Measurements from ENCODE around the gene BCAM. TPM values are rescaled to one million over a fixed set of nuclear protein-coding genes. Genes with fewer than 3 reads are reported as not detected.
A peak's percentile ranks its signal among the peaks of the same experiment; 100 is the strongest.
"Not testable (repeated sequence)": the region's sequence is repeated elsewhere in the genome, so short reads cannot be mapped to it uniquely, and the experiment has no call there.

The BCAM gene
- total RNA-seq, 4 donors from 2014 or later, result 24.1 to 52.7 (median 36.9) TPM

DNA sequence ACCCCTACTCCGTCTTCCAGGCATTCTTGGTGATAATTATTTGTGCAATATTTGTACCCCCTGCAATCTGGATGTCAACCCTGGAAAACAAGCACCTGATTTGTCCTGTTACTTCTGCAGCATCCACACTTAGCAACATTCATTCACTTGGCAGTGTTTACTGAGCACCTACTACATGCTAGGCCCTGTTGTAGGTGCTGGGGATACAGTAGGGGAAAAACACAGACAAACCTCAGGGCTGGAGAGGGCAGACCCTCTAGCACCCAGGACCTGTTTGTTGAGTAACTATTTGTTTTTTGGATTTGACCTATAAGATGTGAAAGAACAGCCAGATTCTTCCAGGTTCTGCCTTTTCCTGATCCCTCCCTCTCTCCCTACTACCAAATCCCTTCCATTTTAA, 46.7 kb downstream of the BCAM start:
- Histone ChIP-seq H3K27ac (peak overlapping the region in 2 of 4 donors; percentile 15 to 42), H3K4me1 (peaks cover 0 to 22% (median 0%) of the 10 kb centered on the region in 3 donors), H3K4me3 (no peak overlapping the region), H3K27me3 (no peaks in the 10 kb centered on the region), H3K36me3 (peaks cover 0 to 22% of the 10 kb centered on the region in 2 donors), H3K9me3 (no peaks in the 10 kb centered on the region)
- ATAC-seq, result no peak
- 83 to 100% methylated on average over 1 of the region's 1 CpG for WGBS, 2 donors (ENCODE audit: low coverage in 1 of 2)
- TF ChIP-seq EP300 (IDR thresholded peaks at IDR 0.05) (no peak), POLR2A (IDR thresholded peaks at IDR 0.05) (no peak), POLR2AphosphoS5 (IDR thresholded peaks at IDR 0.05) (no peak)
- TF ChIP-seq, protein P1, sequence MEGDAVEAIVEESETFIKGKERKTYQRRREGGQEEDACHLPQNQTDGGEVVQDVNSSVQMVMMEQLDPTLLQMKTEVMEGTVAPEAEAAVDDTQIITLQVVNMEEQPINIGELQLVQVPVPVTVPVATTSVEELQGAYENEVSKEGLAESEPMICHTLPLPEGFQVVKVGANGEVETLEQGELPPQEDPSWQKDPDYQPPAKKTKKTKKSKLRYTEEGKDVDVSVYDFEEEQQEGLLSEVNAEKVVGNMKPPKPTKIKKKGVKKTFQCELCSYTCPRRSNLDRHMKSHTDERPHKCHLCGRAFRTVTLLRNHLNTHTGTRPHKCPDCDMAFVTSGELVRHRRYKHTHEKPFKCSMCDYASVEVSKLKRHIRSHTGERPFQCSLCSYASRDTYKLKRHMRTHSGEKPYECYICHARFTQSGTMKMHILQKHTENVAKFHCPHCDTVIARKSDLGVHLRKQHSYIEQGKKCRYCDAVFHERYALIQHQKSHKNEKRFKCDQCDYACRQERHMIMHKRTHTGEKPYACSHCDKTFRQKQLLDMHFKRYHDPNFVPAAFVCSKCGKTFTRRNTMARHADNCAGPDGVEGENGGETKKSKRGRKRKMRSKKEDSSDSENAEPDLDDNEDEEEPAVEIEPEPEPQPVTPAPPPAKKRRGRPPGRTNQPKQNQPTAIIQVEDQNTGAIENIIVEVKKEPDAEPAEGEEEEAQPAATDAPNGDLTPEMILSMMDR (IDR thresholded peaks at IDR 0.05), result no peak

DNA sequence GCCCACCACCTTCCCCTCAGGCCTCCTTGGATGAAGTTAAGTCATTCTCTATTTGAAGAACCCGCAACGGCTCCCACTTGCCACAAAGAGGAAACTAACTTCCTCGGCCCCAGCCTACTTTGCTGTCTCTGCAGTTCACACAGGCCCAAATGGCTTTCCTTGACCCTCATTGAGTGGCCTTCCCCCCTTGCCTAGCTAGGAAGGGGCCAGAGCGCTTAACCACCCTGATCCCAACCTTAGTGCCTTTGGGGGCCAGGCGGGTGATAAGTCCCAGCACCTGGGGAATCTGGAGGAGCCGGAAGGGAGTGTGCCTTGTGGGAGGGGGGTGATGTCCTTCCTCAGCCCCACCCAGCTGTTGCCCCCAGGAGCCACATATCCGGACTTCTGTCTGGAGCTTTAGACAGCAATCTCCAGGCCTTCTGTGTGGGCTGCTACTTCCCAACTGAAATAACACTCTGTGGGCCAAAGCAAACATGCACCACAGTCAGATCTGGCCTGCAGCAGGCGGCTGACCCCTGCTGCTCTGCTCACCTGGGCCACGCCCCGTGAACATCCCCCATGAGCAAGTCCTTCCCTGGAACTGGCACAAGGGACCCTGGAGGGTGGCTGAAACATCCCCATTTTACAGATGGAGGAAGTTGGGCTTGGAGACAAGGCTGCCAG, 47.6 kb downstream of the BCAM start:
- H3K4me1 ChIP-seq, result peaks cover 0 to 16% (median 0%) of the 10 kb centered on the region in 3 donors
- H3K27ac ChIP-seq, result peak overlapping the region in 3 of 4 donors; percentile 15 to 42 (median 18)
- ATAC-seq, result no peak
- no peaks in the 10 kb centered on the region for H3K9me3 ChIP-seq
- H3K4me3 ChIP-seq, result no peak overlapping the region
- TF ChIP-seq, protein P1 (IDR thresholded peaks at IDR 0.05), result no peak
- TF ChIP-seq POLR2AphosphoS5 (IDR thresholded peaks at IDR 0.05) (no peak), EP300 (IDR thresholded peaks at IDR 0.05) (no peak), POLR2A (IDR thresholded peaks at IDR 0.05) (no peak)
- 52 to 70% methylated on average over 2 to 4 of the region's 10 CpGs for WGBS, 2 donors (ENCODE audit: low coverage in 1 of 2)
- H3K36me3 ChIP-seq, result peaks cover 0 to 23% of the 10 kb centered on the region in 2 donors
- no peaks in the 10 kb centered on the region for H3K27me3 ChIP-seq

DNA sequence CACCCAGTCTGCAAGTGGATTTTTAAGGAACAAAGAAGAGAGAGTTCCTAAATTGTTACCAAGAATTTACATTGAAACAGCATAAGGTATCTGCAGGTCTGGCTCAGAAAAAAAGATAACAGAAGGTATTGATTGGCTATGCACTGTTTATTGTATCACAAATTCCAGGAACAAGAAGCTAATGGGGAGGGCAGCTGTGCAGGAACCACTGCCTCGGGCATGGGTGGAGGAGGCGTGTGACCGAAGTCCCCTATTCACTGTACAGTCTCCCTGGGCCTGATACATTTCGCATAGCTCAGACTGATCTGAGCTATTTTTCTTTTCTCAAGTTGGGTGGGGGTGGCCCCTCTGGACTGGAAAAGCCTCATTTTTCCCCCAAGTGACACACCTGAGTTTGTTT, 48.9 kb downstream of the BCAM start:
- ATAC-seq, result no peak
- H3K4me3 ChIP-seq, result no peak overlapping the region
- peaks cover 0 to 16% (median 0%) of the 10 kb centered on the region in 3 donors for H3K4me1 ChIP-seq
- no peak overlapping the region for H3K27ac ChIP-seq
- TF ChIP-seq EP300 (IDR thresholded peaks at IDR 0.05), result no peak
- TF ChIP-seq, protein P1 (IDR thresholded peaks at IDR 0.05), result no peak
- no peak for TF ChIP-seq POLR2A (IDR thresholded peaks at IDR 0.05)
- TF ChIP-seq POLR2AphosphoS5 (IDR thresholded peaks at IDR 0.05), result no peak
- H3K9me3 ChIP-seq, result no peaks in the 10 kb centered on the region
- H3K36me3 ChIP-seq, result peaks cover 0 to 22% of the 10 kb centered on the region in 2 donors
- no peaks in the 10 kb centered on the region for H3K27me3 ChIP-seq
- 84 to 87% methylated on average over 4 of the region's 4 CpGs for WGBS, 2 donors (ENCODE audit: low coverage in 1 of 2)

DNA sequence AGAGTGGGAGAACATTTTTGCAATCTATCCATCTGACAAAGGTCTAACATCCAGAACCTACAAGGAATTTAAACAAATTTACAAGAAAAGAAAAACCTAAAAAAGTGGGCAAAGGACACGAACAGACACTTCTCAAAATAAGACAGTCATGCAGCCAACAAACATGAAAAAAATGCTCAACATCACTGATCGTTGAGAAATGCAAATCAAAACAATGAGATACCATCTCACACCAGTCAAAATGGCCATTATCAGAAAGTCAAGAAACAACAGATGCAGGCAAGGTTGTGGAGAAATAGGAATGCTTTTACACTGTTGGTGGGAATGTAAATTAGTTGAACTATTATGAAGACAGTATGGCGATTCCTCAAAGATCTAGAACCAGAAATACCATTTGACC, 52.7 kb downstream of the BCAM start:
- not testable (repeated sequence) for H3K4me1 ChIP-seq, H3K27ac ChIP-seq, H3K27me3 ChIP-seq, H3K9me3 ChIP-seq, ATAC-seq, H3K4me3 ChIP-seq
- peaks cover 0 to 31% of the 10 kb centered on the region in 2 donors for H3K36me3 ChIP-seq
- 89 to 90% methylated on average over 3 of the region's 3 CpGs for WGBS, 2 donors (ENCODE audit: low coverage in 1 of 2)

DNA sequence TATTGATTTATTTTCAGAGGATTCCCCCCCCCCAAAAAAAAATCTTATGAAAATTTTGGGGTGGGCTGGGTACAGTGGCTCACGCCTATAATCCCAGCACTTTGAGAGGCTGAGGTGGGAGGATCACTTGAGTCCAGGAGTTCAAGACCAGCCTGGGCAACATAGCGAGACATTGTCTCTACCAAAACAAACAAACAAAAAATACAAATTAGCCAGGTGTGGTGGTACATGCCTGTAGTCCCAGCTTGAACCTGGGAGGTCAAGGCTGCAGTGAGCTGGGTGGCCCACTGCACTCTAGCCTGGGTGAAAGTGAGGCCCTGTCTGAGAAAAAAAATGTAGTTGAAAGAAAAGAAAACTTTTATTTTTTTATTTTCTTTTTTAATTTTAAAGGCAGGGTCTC, 55.1 kb downstream of the BCAM start:
- TF ChIP-seq POLR2AphosphoS5 (IDR thresholded peaks at IDR 0.05) (no peak), EP300 (IDR thresholded peaks at IDR 0.05) (no peak)

DNA sequence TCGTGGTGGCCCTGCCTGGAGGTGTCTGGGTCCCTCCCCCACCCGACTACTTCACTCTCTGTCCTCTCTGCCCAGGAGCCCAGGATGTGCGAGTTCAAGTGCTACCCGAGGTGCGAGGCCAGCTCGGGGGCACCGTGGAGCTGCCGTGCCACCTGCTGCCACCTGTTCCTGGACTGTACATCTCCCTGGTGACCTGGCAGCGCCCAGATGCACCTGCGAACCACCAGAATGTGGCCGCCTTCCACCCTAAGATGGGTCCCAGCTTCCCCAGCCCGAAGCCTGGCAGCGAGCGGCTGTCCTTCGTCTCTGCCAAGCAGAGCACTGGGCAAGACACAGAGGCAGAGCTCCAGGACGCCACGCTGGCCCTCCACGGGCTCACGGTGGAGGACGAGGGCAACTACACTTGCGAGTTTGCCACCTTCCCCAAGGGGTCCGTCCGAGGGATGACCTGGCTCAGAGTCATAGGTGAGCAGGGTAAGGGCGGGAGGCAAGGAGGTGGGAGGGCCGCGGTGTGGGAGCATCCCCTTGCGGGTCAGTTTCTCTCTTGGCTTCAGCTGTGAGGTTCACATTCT, 56.4 kb downstream of the BCAM start:
- H3K9me3 ChIP-seq, result no peaks in the 10 kb centered on the region
- TF ChIP-seq POLR2AphosphoS5 (IDR thresholded peaks at IDR 0.05) (no peak), POLR2A (IDR thresholded peaks at IDR 0.05) (no peak), EP300 (IDR thresholded peaks at IDR 0.05) (no peak)
- TF ChIP-seq, protein P1 (IDR thresholded peaks at IDR 0.05), result no peak
- no peak for ATAC-seq
- H3K4me1 ChIP-seq, result peaks cover 0 to 18% (median 0%) of the 10 kb centered on the region in 3 donors
- no peaks in the 10 kb centered on the region for H3K27me3 ChIP-seq
- WGBS, 2 donors (ENCODE audit: low coverage in 1 of 2), result 40 to 100% methylated on average over 1 of the region's 27 CpGs
- no peak overlapping the region for H3K27ac ChIP-seq
- peaks cover 0 to 47% of the 10 kb centered on the region in 2 donors for H3K36me3 ChIP-seq
- H3K4me3 ChIP-seq, result no peak overlapping the region

More for the DNA sequence above, 55.1 kb downstream of the BCAM start:
- Histone ChIP-seq H3K4me1 (peaks cover 0 to 12% (median 0%) of the 10 kb centered on the region in 3 donors), H3K36me3 (peaks cover 0 to 49% of the 10 kb centered on the region in 2 donors), H3K27me3 (no peaks in the 10 kb centered on the region), H3K9me3 (no peaks in the 10 kb centered on the region), H3K27ac (no peak overlapping the region), H3K4me3 (no peak overlapping the region)
- no peak for ATAC-seq
- 92 to 100% methylated on average over 2 of the region's 2 CpGs for WGBS, 2 donors (ENCODE audit: low coverage in 1 of 2)

Measured in gastroesophageal sphincter (tissue), 4 donors.